Measurements from ENCODE around the gene COBLL1. TPM values are rescaled to one million over a fixed set of nuclear protein-coding genes. Genes with fewer than 3 reads are reported as not detected.

Gene COBLL1
- total RNA-seq, 1 experiment from 2014 or later: 5.9 TPM

- Histone ChIP-seq H3K18ac (ENCODE audit: insufficient read length, low read depth, low read length) (no peak overlapping the region), H3T11ph (ENCODE audit: low read length) (no peak overlapping the region), H3K9me3 (ENCODE audit: control insufficient read depth, low read depth, low read length) (no peaks in the 10 kb centered on the region), H4K20me1 (ENCODE audit: control insufficient read depth, insufficient read depth, insufficient read length) (no peaks in the 10 kb centered on the region), H3K23me2 (ENCODE audit: insufficient read length, low read depth, low read length, poor library complexity, severe bottlenecking) (no peaks in the 10 kb centered on the region), H3K27me3 (ENCODE audit: insufficient read depth, low read length) (no peaks in the 10 kb centered on the region), H3K56ac (ENCODE audit: insufficient read length, low read depth, low read length) (no peak overlapping the region), H3K4me1 (ENCODE audit: insufficient read depth, low read length) (no peaks in the 10 kb centered on the region), H4K8ac (replicated peaks; ENCODE audit: insufficient read length, low read depth, low read length) (no peak overlapping the region), H3K4ac (ENCODE audit: low read depth, low read length) (no peak overlapping the region), H3K79me1 (ENCODE audit: insufficient read depth, low read depth, low read length, poor library complexity, severe bottlenecking) (no peaks in the 10 kb centered on the region), H4K91ac (ENCODE audit: insufficient read length, low read depth, low read length) (no peak overlapping the region), H4K5ac (ENCODE audit: insufficient read length, low read depth, low read length) (no peak overlapping the region), H3K14ac (ENCODE audit: insufficient read depth, low read length) (no peak overlapping the region), H3K27ac (ENCODE audit: insufficient read length, low read depth, low read length) (no peak overlapping the region), H2BK5ac (ENCODE audit: insufficient read length, low read length) (no peak overlapping the region), H2BK120ac (ENCODE audit: low read depth, low read length, poor library complexity, severe bottlenecking) (no peak overlapping the region), H2BK20ac (ENCODE audit: low read depth, low read length, poor library complexity, severe bottlenecking) (no peak overlapping the region), H2AK5ac (ENCODE audit: insufficient read length, low read length) (no peak overlapping the region), H3K9ac (ENCODE audit: extremely low read depth, insufficient read length, low read length) (no peak overlapping the region), H2BK15ac (ENCODE audit: low read depth, low read length) (no peak overlapping the region), H2AFZ (ENCODE audit: low read length) (no peak overlapping the region), H3K23ac (ENCODE audit: insufficient read length, low read depth, low read length) (no peak overlapping the region), H3K79me2 (ENCODE audit: insufficient read depth, low read length) (no peaks in the 10 kb centered on the region), H3K4me2 (ENCODE audit: insufficient read depth, insufficient read length, low read length) (no peak overlapping the region), H2BK12ac (ENCODE audit: insufficient read length, low read depth, low read length) (no peak overlapping the region)
- no peak for TF ChIP-seq CTCF (conservative IDR thresholded peaks at IDR 0.05)
- no peak overlapping the region for H3K27ac Mint-ChIP-seq
- no peaks in the 10 kb centered on the region for H3K4me1 Mint-ChIP-seq
- no peaks in the 10 kb centered on the region for H3K36me3 Mint-ChIP-seq (ENCODE audit: insufficient read depth in 1 of 3, low read depth in 3 of 3)
- WGBS (ENCODE audit: extremely low coverage, insufficient read length, low lambda C conversion rate): no CpG with 5 or more reads among the region's 1 CpG
- no peak overlapping the region for H3K4me3 Mint-ChIP-seq
- no peaks in the 10 kb centered on the region for H3K9me3 Mint-ChIP-seq
- no peaks in the 10 kb centered on the region for H3K27me3 Mint-ChIP-seq (ENCODE audit: low read depth)
- DNase-seq: no peak
Observed at GRCh38 chr2:164701565-164701964, 140.1 kb downstream of the COBLL1 start.
